HepG2 (cell line): Measurements from ENCODE around the gene RRP8. TPM values are rescaled to one million over a fixed set of nuclear protein-coding genes. Genes with fewer than 3 reads are reported as not detected.

Experiments used
- ATAC-seq: fragments of 200-7000 bp; cut with Tn5 transposase; 3 replicates; pipeline ENCODE4 v1.9.1; 2020; ENCODE audit warnings: mild to moderate bottlenecking, moderate library complexity
- BruUV-seq: library from RNA; stranded (reverse); fragments of 400-500 nt; replicated peaks from 2 replicates; lab custom pipeline; 2021; lab: Mats Ljungman, UMichigan
- CTCF ChIA-PET: fragments of 300-600 bp; formaldehyde crosslinking; extraction: SDS; loops from one replicate; lab custom pipeline; 2021; ENCODE audit warnings: low total read pairs, inconsistent platforms, low intra/inter-chr PET ratio; lab: Yijun Ruan, JAX
- POLR2A ChIA-PET: fragments of 350-600 bp; sonication (Branson Sonifier 250); formaldehyde crosslinking; loops from one replicate; lab custom pipeline; 2020; ENCODE audit warnings: antibody characterized with exemption, inconsistent platforms; lab: Yijun Ruan, JAX
- DNase-seq: peaks from one replicate; pipeline ENCODE4 v3.0.0-alpha.2; 2015; ENCODE audit warnings: low spot score
- FAIRE-seq: peaks from 3 replicates; lab custom pipeline; 2011; peaks lifted over from hg19 to GRCh38; lab: Jason Lieb, UNC
- H2AFZ ChIP-seq: one replicate; pipeline ENCODE4 v1.6.1; 2011; ENCODE audit warnings: low read length, inconsistent platforms
- H3K27ac ChIP-seq: fragments of 300-600 bp; 3 replicates; pipeline ENCODE4 v1.8.0; 2011; ENCODE audit warnings: mixed run types, mild to moderate bottlenecking, mixed read lengths, low read length, inconsistent platforms; ENCODE audit not compliant: insufficient read depth; ENCODE audit errors: extremely low read length
- H3K27me3 ChIP-seq, 2 experiments: fragments of 200-600 bp in 1 of 2; 2 replicates in 1 of 2; 3 replicates in 1 of 2; pipeline versions ENCODE4 v1.6.0 to v1.8.0; 2011; ENCODE audit warnings: low read length in 2 of 2, mild to moderate bottlenecking in 2 of 2, moderate library complexity in 2 of 2, inconsistent platforms in 1 of 2; ENCODE audit not compliant: insufficient read depth in 2 of 2, control insufficient read depth in 1 of 2
- H3K36me3 ChIP-seq, 2 experiments: fragments of 200-600 bp in 1 of 2; replicated peaks in 1 of 2; 2 replicates in 1 of 2; 3 replicates in 1 of 2; pipeline versions ENCODE4 v1.5.1 to v1.8.0; 2011; ENCODE audit warnings: low read length in 2 of 2, inconsistent platforms in 1 of 2; ENCODE audit not compliant: insufficient read depth in 2 of 2, control insufficient read depth in 1 of 2
- H3K4me1 ChIP-seq: 2 replicates; pipeline ENCODE4 v1.5.1; 2012; ENCODE audit warnings: low read length, inconsistent platforms; ENCODE audit not compliant: insufficient read depth
- H3K4me2 ChIP-seq: 2 replicates; pipeline ENCODE4 v1.6.0; 2011; ENCODE audit warnings: low read depth, low read length, inconsistent platforms
- H3K4me3 ChIP-seq, 3 experiments: fragments of 200-600 bp in 1 of 3; sonication (generic), shearing (Covaris generic) in 1 of 3; replicated peaks in 1 of 3; 2 replicates each; pipeline ENCODE4 v1.5.1; 2011 to 2016; ENCODE audit warnings: low read length in 3 of 3, inconsistent platforms in 2 of 3, low read depth in 2 of 3, mild to moderate bottlenecking in 2 of 3, control low read depth in 1 of 3, mixed read lengths in 1 of 3; ENCODE audit not compliant: insufficient read depth in 1 of 3
- H3K79me2 ChIP-seq: one replicate; pipeline ENCODE4 v1.6.1; 2011; ENCODE audit warnings: low read length, inconsistent platforms; ENCODE audit not compliant: insufficient read depth
- H3K9ac ChIP-seq: 2 replicates; pipeline ENCODE4 v1.6.0; 2011; ENCODE audit warnings: mild to moderate bottlenecking, low read depth, low read length, inconsistent platforms; ENCODE audit not compliant: insufficient read depth
- H3K9me3 ChIP-seq: 2 replicates; pipeline ENCODE4 v1.5.1; 2012; ENCODE audit warnings: mild to moderate bottlenecking, low read length
- H4K20me1 ChIP-seq: 2 replicates; pipeline ENCODE4 v1.6.0; 2011; ENCODE audit warnings: inconsistent platforms, mild to moderate bottlenecking, low read length, moderate library complexity; ENCODE audit not compliant: insufficient read depth
- AHR ChIP-seq: IDR thresholded peaks from 2 replicates; pipeline ENCODE4 v1.6.1; 2018; ENCODE audit warnings: missing genetic modification reagents, missing compliant biosample characterization
- CHD4 ChIP-seq: fragments of 200-600 bp; sonication (generic); IDR thresholded peaks from 2 replicates; pipeline ENCODE4 v1.7.0; 2017; ENCODE audit warnings: mild to moderate bottlenecking, low read length, borderline replicate concordance
- DNMT3B ChIP-seq: conservative IDR thresholded peaks from 2 replicates; pipeline ENCODE4 v1.6.1; 2016; ENCODE audit warnings: missing biosample characterization, control low read depth
- KMT2B ChIP-seq: IDR thresholded peaks from 2 replicates; pipeline ENCODE4 v1.6.1; 2016; ENCODE audit warnings: missing genetic modification reagents, missing compliant biosample characterization
- RARA ChIP-seq: IDR thresholded peaks from 2 replicates; pipeline ENCODE4 v1.6.1; 2016; ENCODE audit warnings: missing genetic modification reagents, missing compliant biosample characterization
- RBFOX2 ChIP-seq: fragments of 200-400 bp; formaldehyde crosslinking; IDR thresholded peaks from 2 replicates; pipeline ENCODE4 v1.6.1; 2017; ENCODE audit warnings: low read depth, mild to moderate bottlenecking, low read length
- RBM39 ChIP-seq: fragments of 200-400 bp; formaldehyde crosslinking; IDR thresholded peaks from one replicate; pipeline ENCODE4 v1.6.1; 2018; ENCODE audit warnings: antibody characterized with exemption, mild to moderate bottlenecking, low read depth, low read length; ENCODE audit not compliant: poor library complexity, severe bottlenecking
- SAP130 ChIP-seq: IDR thresholded peaks from 2 replicates; pipeline ENCODE4 v1.6.1; 2016; ENCODE audit warnings: low read depth
- SYNCRIP ChIP-seq: fragments of 200-400 bp; formaldehyde crosslinking; IDR thresholded peaks from 2 replicates; pipeline ENCODE4 v1.6.1; 2018; ENCODE audit warnings: mild to moderate bottlenecking, low read depth, low read length; ENCODE audit not compliant: insufficient read depth
- TGIF2 ChIP-seq: IDR thresholded peaks from 2 replicates; pipeline ENCODE4 v1.6.1; 2016; ENCODE audit warnings: control low read depth, missing compliant biosample characterization
- ZFP90 ChIP-seq: sonication (generic); formaldehyde crosslinking; IDR thresholded peaks from 2 replicates; pipeline ENCODE4 v1.8.0; 2022; ENCODE audit warnings: missing genetic modification reagents, mild to moderate bottlenecking, inconsistent platforms, borderline replicate concordance
- ZNF564 ChIP-seq: sonication (generic); formaldehyde crosslinking; IDR thresholded peaks from 2 replicates; pipeline ENCODE4 v1.8.1; 2023; ENCODE audit warnings: mild to moderate bottlenecking, missing genetic modification reagents
- WGBS: methylation state at CpG from one replicate; pipeline ENCODE4 v1.1.6; 2017; ENCODE audit warnings: low lambda C conversion rate; 5-methylcytosine and 5-hydroxymethylcytosine counted together
- in situ Hi-C: cut with HindIII; loops from 2 replicates; pipeline ENCODE4 v1.10.0; 2017; ENCODE audit warnings: low pct_unique_long_range_greater_than_20kb; ENCODE audit not compliant: extremely low pct_ligation_motif_present
- intact Hi-C: fragments of 100-400 bp; cut with micrococcal nuclease; formaldehyde crosslinking; loops from one replicate; pipeline ENCODE4 v1.10.0; 2022; ENCODE audit not compliant: unreplicated experiment
- polyA plus RNA-seq, 8 experiments: library from polyadenylated mRNA; depleted of rRNA in 3 of 8; stranded (reverse) in 7 of 8; unstranded in 1 of 8; fragments of >200 nt; fragmentation: Illumina TruSeq in 4 of 8; extraction: Trizol in 4 of 8; gene quantifications; 2 replicates each; pipeline versions ENCODE4 v1.2.1 to v1.2.3, GENCODE V29; 2011 to 2016; ENCODE audit warnings: low read depth in 4 of 8, missing spikeins in 1 of 8, mixed read lengths in 1 of 8; ENCODE audit not compliant: insufficient read depth in 1 of 8
- total RNA-seq, 5 experiments: library from RNA; depleted of rRNA; stranded (reverse); fragments of >200 nt; fragmentation: Illumina TruSeq; extraction: Trizol; gene quantifications; 2 replicates each; pipeline ENCODE4 v1.2.3, GENCODE V29; 2016; ENCODE audit warnings: low read depth in 1 of 5
- TF ChIP-seq, protein P1 (sequence below): sonication (generic); formaldehyde crosslinking; IDR thresholded peaks from 2 replicates; pipeline ENCODE4 v1.8.0; 2023; ENCODE audit warnings: mild to moderate bottlenecking, missing genetic modification reagents
- TF ChIP-seq, protein P2 (sequence below): sonication (generic); formaldehyde crosslinking; IDR thresholded peaks from 2 replicates; pipeline ENCODE4 v1.5.0; 2020; ENCODE audit warnings: mild to moderate bottlenecking, low read depth, missing genetic modification reagents, borderline replicate concordance
- TF ChIP-seq, protein P3 (sequence below): sonication (generic); formaldehyde crosslinking; IDR thresholded peaks from 2 replicates; pipeline ENCODE4 v1.4.0; 2020; ENCODE audit warnings: missing genetic modification reagents
- TF ChIP-seq, protein P4 (sequence below): sonication (generic); formaldehyde crosslinking; IDR thresholded peaks from 2 replicates; pipeline ENCODE4 v1.9.0; 2021; ENCODE audit warnings: missing genetic modification reagents, borderline replicate concordance
- TF ChIP-seq, protein P5 (sequence below): sonication (generic); formaldehyde crosslinking; IDR thresholded peaks from 2 replicates; pipeline ENCODE4 v1.9.0; 2021; ENCODE audit warnings: missing genetic modification reagents, borderline replicate concordance

The RRP8 gene
- total and polyA plus RNA-seq, 2 of the 13 experiments (the other 11 are each of a cell fraction or from before 2014, with no cell fraction given), result 7.2 to 21.6 TPM

DNA sequence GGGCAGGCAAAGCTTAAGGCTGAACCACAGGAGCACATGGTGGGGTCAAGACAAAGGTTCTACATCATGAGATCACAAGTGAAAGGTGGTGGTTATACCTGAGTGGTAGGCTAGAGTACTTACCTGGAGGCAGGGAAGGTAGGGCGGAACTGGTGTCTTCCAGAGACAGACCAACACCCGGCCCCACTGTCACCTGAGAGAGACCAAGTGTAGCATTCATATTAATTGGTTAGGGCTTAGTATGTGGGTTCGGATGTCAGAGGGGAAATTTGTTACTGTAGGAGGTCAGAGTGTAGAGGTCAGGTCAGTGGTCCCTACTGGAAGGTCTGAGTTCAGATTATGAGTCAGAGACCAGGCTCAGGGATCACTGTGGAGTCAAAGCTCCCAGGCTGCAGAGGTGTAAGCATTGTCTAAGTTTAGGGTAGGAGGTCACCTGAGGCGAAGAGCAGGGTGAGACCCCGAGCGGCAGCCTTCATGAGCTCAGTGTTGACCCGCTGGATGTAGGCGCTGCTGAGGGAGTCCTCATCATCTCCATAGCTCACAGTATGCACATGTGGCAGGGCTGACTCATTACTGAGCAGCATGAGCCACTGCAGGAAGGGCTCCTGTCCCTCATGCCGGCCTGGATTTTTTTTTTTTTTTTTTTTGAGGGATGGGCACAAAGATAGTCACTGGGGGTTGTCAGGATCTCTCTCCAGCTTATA is 12.6 kb upstream of the RRP8 start:
- POLR2A ChIA-PET, result no interaction called here
- ATAC-seq (no peak), FAIRE-seq (no peak), DNase-seq (no peak)
- Histone ChIP-seq H4K20me1 (no peaks in the 10 kb centered on the region), H3K79me2 (peaks cover 7% of the 10 kb centered on the region), H3K4me2 (no peak overlapping the region), H3K4me3 (no peak overlapping the region), H2AFZ (no peak overlapping the region), H3K9ac (no peak overlapping the region), H3K36me3 (peaks cover 2 to 16% of the 10 kb centered on the region in 2 experiments; a peak in 3 of 5 replicates), H3K27me3 (peaks cover 0 to 9% of the 10 kb centered on the region in 2 experiments; a peak in 2 of 5 replicates), H3K4me1 (peaks cover 39% of the 10 kb centered on the region), H3K27ac (no peak overlapping the region), H3K9me3 (no peaks in the 10 kb centered on the region)
- CTCF ChIA-PET, result no interaction called here
- intact Hi-C loops (no loop called here), in situ Hi-C loops (no loop called here)
- BruUV-seq, result no TSS peak
- 97% methylated on average over 8 of the region's 9 CpGs for WGBS
- TF ChIP-seq, protein P1, sequence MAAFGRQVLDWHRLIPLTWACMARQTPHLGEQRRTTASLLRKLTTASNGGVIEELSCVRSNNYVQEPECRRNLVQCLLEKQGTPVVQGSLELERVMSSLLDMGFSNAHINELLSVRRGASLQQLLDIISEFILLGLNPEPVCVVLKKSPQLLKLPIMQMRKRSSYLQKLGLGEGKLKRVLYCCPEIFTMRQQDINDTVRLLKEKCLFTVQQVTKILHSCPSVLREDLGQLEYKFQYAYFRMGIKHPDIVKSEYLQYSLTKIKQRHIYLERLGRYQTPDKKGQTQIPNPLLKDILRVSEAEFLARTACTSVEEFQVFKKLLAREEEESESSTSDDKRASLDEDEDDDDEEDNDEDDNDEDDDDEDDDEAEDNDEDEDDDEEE (CRISPR knock-in tag), result no peak
- TF ChIP-seq RBFOX2, result no peak
- TF ChIP-seq, protein P2, sequence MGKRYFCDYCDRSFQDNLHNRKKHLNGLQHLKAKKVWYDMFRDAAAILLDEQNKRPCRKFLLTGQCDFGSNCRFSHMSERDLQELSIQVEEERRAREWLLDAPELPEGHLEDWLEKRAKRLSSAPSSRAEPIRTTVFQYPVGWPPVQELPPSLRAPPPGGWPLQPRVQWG (CRISPR knock-in tag), result no peak
- TF ChIP-seq DNMT3B (CRISPR knock-in tag), result no peak
- TF ChIP-seq, protein P3, sequence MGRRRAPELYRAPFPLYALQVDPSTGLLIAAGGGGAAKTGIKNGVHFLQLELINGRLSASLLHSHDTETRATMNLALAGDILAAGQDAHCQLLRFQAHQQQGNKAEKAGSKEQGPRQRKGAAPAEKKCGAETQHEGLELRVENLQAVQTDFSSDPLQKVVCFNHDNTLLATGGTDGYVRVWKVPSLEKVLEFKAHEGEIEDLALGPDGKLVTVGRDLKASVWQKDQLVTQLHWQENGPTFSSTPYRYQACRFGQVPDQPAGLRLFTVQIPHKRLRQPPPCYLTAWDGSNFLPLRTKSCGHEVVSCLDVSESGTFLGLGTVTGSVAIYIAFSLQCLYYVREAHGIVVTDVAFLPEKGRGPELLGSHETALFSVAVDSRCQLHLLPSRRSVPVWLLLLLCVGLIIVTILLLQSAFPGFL (CRISPR knock-in tag), result no peak
- TF ChIP-seq KMT2B (CRISPR knock-in tag), result no peak
- no peak for TF ChIP-seq ZNF564 (CRISPR knock-in tag)
- no peak for TF ChIP-seq RBM39
- TF ChIP-seq TGIF2 (CRISPR knock-in tag), result no peak
- no peak for TF ChIP-seq ZFP90
- TF ChIP-seq, protein P4, sequence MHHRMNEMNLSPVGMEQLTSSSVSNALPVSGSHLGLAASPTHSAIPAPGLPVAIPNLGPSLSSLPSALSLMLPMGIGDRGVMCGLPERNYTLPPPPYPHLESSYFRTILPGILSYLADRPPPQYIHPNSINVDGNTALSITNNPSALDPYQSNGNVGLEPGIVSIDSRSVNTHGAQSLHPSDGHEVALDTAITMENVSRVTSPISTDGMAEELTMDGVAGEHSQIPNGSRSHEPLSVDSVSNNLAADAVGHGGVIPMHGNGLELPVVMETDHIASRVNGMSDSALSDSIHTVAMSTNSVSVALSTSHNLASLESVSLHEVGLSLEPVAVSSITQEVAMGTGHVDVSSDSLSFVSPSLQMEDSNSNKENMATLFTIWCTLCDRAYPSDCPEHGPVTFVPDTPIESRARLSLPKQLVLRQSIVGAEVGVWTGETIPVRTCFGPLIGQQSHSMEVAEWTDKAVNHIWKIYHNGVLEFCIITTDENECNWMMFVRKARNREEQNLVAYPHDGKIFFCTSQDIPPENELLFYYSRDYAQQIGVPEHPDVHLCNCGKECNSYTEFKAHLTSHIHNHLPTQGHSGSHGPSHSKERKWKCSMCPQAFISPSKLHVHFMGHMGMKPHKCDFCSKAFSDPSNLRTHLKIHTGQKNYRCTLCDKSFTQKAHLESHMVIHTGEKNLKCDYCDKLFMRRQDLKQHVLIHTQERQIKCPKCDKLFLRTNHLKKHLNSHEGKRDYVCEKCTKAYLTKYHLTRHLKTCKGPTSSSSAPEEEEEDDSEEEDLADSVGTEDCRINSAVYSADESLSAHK (CRISPR knock-in tag), result no peak
- TF ChIP-seq RARA (CRISPR knock-in tag), result no peak
- TF ChIP-seq CHD4, result no peak
- TF ChIP-seq, protein P5, sequence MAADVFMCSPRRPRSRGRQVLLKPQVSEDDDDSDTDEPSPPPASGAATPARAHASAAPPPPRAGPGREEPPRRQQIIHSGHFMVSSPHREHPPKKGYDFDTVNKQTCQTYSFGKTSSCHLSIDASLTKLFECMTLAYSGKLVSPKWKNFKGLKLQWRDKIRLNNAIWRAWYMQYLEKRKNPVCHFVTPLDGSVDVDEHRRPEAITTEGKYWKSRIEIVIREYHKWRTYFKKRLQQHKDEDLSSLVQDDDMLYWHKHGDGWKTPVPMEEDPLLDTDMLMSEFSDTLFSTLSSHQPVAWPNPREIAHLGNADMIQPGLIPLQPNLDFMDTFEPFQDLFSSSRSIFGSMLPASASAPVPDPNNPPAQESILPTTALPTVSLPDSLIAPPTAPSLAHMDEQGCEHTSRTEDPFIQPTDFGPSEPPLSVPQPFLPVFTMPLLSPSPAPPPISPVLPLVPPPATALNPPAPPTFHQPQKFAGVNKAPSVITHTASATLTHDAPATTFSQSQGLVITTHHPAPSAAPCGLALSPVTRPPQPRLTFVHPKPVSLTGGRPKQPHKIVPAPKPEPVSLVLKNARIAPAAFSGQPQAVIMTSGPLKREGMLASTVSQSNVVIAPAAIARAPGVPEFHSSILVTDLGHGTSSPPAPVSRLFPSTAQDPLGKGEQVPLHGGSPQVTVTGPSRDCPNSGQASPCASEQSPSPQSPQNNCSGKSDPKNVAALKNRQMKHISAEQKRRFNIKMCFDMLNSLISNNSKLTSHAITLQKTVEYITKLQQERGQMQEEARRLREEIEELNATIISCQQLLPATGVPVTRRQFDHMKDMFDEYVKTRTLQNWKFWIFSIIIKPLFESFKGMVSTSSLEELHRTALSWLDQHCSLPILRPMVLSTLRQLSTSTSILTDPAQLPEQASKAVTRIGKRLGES (CRISPR knock-in tag), result no peak
- no peak for TF ChIP-seq AHR (CRISPR knock-in tag)
- TF ChIP-seq SAP130, result no peak
- no peak for TF ChIP-seq SYNCRIP
